RKO (cell line): ENCODE data around the gene TASP1.
"Not testable (repeated sequence)": the region's sequence is repeated elsewhere in the genome, so short reads cannot be mapped to it uniquely, and the experiment has no call there.

Experiments used
- DNase-seq: peaks from one replicate; pipeline ENCODE4 v3.0.0-alpha.2; 2016; ENCODE audit warnings: low spot score

The TASP1 gene

GRCh38 chr20:13396826-13397225 is 241.9 kb downstream of the TASP1 start:
- no peak for DNase-seq

GRCh38 chr20:13396022-13396421 is 242.7 kb downstream of the TASP1 start:
- DNase-seq, result no peak

- no peak for DNase-seq
These were observed 243.5 kb downstream of the TASP1 start for GRCh38 chr20:13395232-13395631.

GRCh38 chr20:13392391-13392790 is 246.3 kb downstream of the TASP1 start:
- no peak for DNase-seq

- DNase-seq, result no peak
These were observed 249.6 kb downstream of the TASP1 start for GRCh38 chr20:13389115-13389514.

- no peak for DNase-seq
These were observed 254.6 kb downstream of the TASP1 start for GRCh38 chr20:13384132-13384531.

GRCh38 chr20:13382786-13383185 is 255.9 kb downstream of the TASP1 start:
- no peak for DNase-seq

GRCh38 chr20:13380497-13381229 is 258.1 kb downstream of the TASP1 start:
- not testable (repeated sequence) for DNase-seq

GRCh38 chr20:13373400-13373799 is 265.3 kb downstream of the TASP1 start:
- DNase-seq, result no peak

GRCh38 chr20:13364278-13365170 is 274.2 kb downstream of the TASP1 start:
- DNase-seq, result no peak

GRCh38 chr20:13363473-13363872 is 275.3 kb downstream of the TASP1 start:
- DNase-seq, result no peak

GRCh38 chr20:13362165-13362564 is 276.6 kb downstream of the TASP1 start:
- not testable (repeated sequence) for DNase-seq

GRCh38 chr20:13358936-13359335 is 279.8 kb downstream of the TASP1 start:
- not testable (repeated sequence) for DNase-seq

GRCh38 chr20:13357782-13358181 is 280.9 kb downstream of the TASP1 start:
- not testable (repeated sequence) for DNase-seq

GRCh38 chr20:13356591-13356990 is 282.1 kb downstream of the TASP1 start:
- no peak for DNase-seq

- DNase-seq, result no peak
These were observed 282.7 kb downstream of the TASP1 start for GRCh38 chr20:13355941-13356486.

- DNase-seq, result no peak
These were observed 283.3 kb downstream of the TASP1 start for GRCh38 chr20:13355411-13355810.

- no peak for DNase-seq
These were observed 285.3 kb downstream of the TASP1 start for GRCh38 chr20:13353261-13353945.

GRCh38 chr20:13349235-13349604 is 289.5 kb downstream of the TASP1 start:
- DNase-seq, result no peak

- no peak for DNase-seq
These were observed 290.2 kb downstream of the TASP1 start for GRCh38 chr20:13348311-13349234.

GRCh38 chr20:13344671-13345070 is 294.1 kb downstream of the TASP1 start:
- no peak for DNase-seq
